SK-N-SH treated with all-trans-retinoic acid at 6 μM for 48 hours (cell line): ENCODE data around the gene GLRX.

Source experiments
- ATAC-seq: fragments of 200-7000 bp; cut with Tn5 transposase; 3 replicates; pipeline ENCODE4 v1.9.1; 2020; ENCODE audit warnings: mild to moderate bottlenecking, moderate library complexity
- ARNTL ChIP-seq: fragments of 450-650 bp; formaldehyde crosslinking; IDR thresholded peaks from 2 replicates; pipeline ENCODE4 v1.5.0; 2020; ENCODE audit warnings: low read depth, mild to moderate bottlenecking, moderate library complexity, borderline replicate concordance
- BACH2 ChIP-seq: fragments of 250-450 bp; sonication (Bioruptor Pico); IDR thresholded peaks from 2 replicates; pipeline ENCODE4 v1.9.0; 2021; ENCODE audit warnings: mild to moderate bottlenecking, borderline replicate concordance
- CSDC2 ChIP-seq: fragments of 250-450 bp; sonication (Bioruptor Pico); IDR thresholded peaks from 2 replicates; pipeline ENCODE4 v1.5.0; 2020; ENCODE audit warnings: mild to moderate bottlenecking, moderate library complexity
- ESRRG ChIP-seq: fragments of 250-450 bp; sonication (Bioruptor Pico); IDR thresholded peaks from 2 replicates; pipeline ENCODE4 v1.6.1; 2021; ENCODE audit warnings: mild to moderate bottlenecking
- GLIS3 ChIP-seq: fragments of 250-450 bp; sonication (Bioruptor Pico); IDR thresholded peaks from 2 replicates; pipeline ENCODE4 v1.5.0; 2020; ENCODE audit warnings: mild to moderate bottlenecking, moderate library complexity
- OSR1 ChIP-seq: fragments of 250-450 bp; sonication (Bioruptor Pico); IDR thresholded peaks from 2 replicates; pipeline ENCODE4 v1.8.0; 2022; ENCODE audit warnings: moderate library complexity, mild to moderate bottlenecking, inconsistent platforms
- PPARA ChIP-seq: fragments of 250-450 bp; sonication (Bioruptor Pico); IDR thresholded peaks from 2 replicates; pipeline ENCODE4 v1.5.0; 2020; ENCODE audit warnings: mild to moderate bottlenecking, borderline replicate concordance
- SNAI2 ChIP-seq: fragments of 250-450 bp; sonication (Bioruptor Pico); IDR thresholded peaks from 2 replicates; pipeline ENCODE4 v1.5.0; 2020; ENCODE audit warnings: mild to moderate bottlenecking, moderate library complexity
- TCF4 ChIP-seq: fragments of 250-450 bp; sonication (Bioruptor Pico); IDR thresholded peaks from 2 replicates; pipeline ENCODE4 v1.8.0; 2021; ENCODE audit warnings: mild to moderate bottlenecking, moderate library complexity, borderline replicate concordance
- TOX ChIP-seq: fragments of 250-450 bp; sonication (Bioruptor Pico); IDR thresholded peaks from 2 replicates; pipeline ENCODE4 v1.8.0; 2021; ENCODE audit warnings: mild to moderate bottlenecking, moderate library complexity, borderline replicate concordance
- ZC3H10 ChIP-seq: fragments of 250-450 bp; sonication (Bioruptor Pico); IDR thresholded peaks from 2 replicates; pipeline ENCODE4 v1.5.1; 2021; ENCODE audit warnings: mild to moderate bottlenecking, moderate library complexity
- ZFP3 ChIP-seq: fragments of 250-450 bp; sonication (Bioruptor Pico); IDR thresholded peaks from 2 replicates; pipeline ENCODE4 v1.5.0; 2020; ENCODE audit warnings: mild to moderate bottlenecking, moderate library complexity
- ZFP30 ChIP-seq: fragments of 450-650 bp; formaldehyde crosslinking; IDR thresholded peaks from 2 replicates; pipeline ENCODE4 v1.5.0; 2022; ENCODE audit warnings: mild to moderate bottlenecking, moderate library complexity
- ZNF565 ChIP-seq: fragments of 450-650 bp; formaldehyde crosslinking; conservative IDR thresholded peaks from 2 replicates; pipeline ENCODE4 v1.5.0; 2020; ENCODE audit warnings: low read depth, mild to moderate bottlenecking, moderate library complexity
- ZNF70 ChIP-seq: fragments of 450-650 bp; formaldehyde crosslinking; IDR thresholded peaks from 2 replicates; pipeline ENCODE4 v1.5.0; 2020; ENCODE audit warnings: mild to moderate bottlenecking, moderate library complexity
- ZNF8 ChIP-seq: fragments of 450-650 bp; formaldehyde crosslinking; IDR thresholded peaks from 2 replicates; pipeline ENCODE4 v1.5.0; 2020; ENCODE audit warnings: mild to moderate bottlenecking, moderate library complexity
- TF ChIP-seq, protein P1 (sequence below): fragments of 250-450 bp; sonication (Bioruptor Pico); IDR thresholded peaks from 2 replicates; pipeline ENCODE4 v1.5.1; 2021; ENCODE audit warnings: mild to moderate bottlenecking, moderate library complexity
- TF ChIP-seq, protein P2 (sequence below): fragments of 250-450 bp; sonication (Bioruptor Pico); IDR thresholded peaks from 2 replicates; pipeline ENCODE4 v1.5.0; 2020; ENCODE audit warnings: mild to moderate bottlenecking, moderate library complexity
- TF ChIP-seq, protein P3 (sequence below): fragments of 250-450 bp; sonication (Bioruptor Pico); IDR thresholded peaks from 2 replicates; pipeline ENCODE4 v1.8.0; 2021; ENCODE audit warnings: low read depth, mild to moderate bottlenecking, moderate library complexity, borderline replicate concordance
- TF ChIP-seq, protein P4 (sequence below): fragments of 250-450 bp; sonication (Bioruptor Pico); IDR thresholded peaks from 2 replicates; pipeline ENCODE4 v1.5.1; 2020; ENCODE audit warnings: low read depth, mild to moderate bottlenecking, moderate library complexity

GLRX gene

GRCh38 chr5:95856501-95856981 lies 34.0 kb upstream of the GLRX start:
- no peak for ATAC-seq
- TF ChIP-seq TOX (no peak), ZFP30 (CRISPR knock-in tag) (no peak), OSR1 (no peak), CSDC2 (CRISPR knock-in tag) (no peak), ARNTL (CRISPR knock-in tag) (no peak), ZNF565 (CRISPR knock-in tag) (no peak), SNAI2 (CRISPR knock-in tag) (no peak), ZFP3 (no peak)
- TF ChIP-seq, protein P1, sequence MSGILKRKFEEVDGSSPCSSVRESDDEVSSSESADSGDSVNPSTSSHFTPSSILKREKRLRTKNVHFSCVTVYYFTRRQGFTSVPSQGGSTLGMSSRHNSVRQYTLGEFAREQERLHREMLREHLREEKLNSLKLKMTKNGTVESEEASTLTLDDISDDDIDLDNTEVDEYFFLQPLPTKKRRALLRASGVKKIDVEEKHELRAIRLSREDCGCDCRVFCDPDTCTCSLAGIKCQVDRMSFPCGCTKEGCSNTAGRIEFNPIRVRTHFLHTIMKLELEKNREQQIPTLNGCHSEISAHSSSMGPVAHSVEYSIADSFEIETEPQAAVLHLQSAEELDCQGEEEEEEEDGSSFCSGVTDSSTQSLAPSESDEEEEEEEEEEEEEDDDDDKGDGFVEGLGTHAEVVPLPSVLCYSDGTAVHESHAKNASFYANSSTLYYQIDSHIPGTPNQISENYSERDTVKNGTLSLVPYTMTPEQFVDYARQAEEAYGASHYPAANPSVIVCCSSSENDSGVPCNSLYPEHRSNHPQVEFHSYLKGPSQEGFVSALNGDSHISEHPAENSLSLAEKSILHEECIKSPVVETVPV (CRISPR knock-in tag) = no peak
- TF ChIP-seq, protein P2, sequence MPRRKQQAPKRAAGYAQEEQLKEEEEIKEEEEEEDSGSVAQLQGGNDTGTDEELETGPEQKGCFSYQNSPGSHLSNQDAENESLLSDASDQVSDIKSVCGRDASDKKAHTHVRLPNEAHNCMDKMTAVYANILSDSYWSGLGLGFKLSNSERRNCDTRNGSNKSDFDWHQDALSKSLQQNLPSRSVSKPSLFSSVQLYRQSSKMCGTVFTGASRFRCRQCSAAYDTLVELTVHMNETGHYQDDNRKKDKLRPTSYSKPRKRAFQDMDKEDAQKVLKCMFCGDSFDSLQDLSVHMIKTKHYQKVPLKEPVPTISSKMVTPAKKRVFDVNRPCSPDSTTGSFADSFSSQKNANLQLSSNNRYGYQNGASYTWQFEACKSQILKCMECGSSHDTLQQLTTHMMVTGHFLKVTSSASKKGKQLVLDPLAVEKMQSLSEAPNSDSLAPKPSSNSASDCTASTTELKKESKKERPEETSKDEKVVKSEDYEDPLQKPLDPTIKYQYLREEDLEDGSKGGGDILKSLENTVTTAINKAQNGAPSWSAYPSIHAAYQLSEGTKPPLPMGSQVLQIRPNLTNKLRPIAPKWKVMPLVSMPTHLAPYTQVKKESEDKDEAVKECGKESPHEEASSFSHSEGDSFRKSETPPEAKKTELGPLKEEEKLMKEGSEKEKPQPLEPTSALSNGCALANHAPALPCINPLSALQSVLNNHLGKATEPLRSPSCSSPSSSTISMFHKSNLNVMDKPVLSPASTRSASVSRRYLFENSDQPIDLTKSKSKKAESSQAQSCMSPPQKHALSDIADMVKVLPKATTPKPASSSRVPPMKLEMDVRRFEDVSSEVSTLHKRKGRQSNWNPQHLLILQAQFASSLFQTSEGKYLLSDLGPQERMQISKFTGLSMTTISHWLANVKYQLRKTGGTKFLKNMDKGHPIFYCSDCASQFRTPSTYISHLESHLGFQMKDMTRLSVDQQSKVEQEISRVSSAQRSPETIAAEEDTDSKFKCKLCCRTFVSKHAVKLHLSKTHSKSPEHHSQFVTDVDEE = no peak

DNA sequence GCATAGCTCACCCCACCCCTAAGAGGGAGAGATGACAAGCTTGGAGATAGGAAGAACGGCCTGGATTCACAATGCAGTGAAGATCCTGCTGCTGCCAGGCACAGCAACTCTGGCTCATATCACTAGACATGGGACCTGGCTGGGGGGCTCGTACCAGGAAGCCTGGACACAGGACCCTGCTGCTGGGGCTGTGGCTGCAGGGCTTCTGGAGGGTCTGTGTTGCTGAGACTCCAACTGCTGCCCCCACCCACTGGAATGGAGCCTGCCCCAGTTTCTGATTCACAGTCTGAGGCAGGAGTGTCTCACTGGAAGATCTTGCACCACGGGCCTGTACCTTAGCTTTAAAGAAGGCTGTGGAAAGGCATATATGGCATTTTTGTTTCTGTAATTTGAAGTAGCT lies 31.0 kb upstream of the GLRX start:
- no peak for ATAC-seq
- TF ChIP-seq, protein P3, sequence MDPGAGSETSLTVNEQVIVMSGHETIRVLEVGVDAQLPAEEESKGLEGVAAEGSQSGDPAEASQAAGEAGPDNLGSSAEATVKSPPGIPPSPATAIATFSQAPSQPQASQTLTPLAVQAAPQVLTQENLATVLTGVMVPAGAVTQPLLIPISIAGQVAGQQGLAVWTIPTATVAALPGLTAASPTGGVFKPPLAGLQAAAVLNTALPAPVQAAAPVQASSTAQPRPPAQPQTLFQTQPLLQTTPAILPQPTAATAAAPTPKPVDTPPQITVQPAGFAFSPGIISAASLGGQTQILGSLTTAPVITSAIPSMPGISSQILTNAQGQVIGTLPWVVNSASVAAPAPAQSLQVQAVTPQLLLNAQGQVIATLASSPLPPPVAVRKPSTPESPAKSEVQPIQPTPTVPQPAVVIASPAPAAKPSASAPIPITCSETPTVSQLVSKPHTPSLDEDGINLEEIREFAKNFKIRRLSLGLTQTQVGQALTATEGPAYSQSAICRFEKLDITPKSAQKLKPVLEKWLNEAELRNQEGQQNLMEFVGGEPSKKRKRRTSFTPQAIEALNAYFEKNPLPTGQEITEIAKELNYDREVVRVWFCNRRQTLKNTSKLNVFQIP (CRISPR knock-in tag) = no peak
- no peak for TF ChIP-seq ARNTL (CRISPR knock-in tag)
- TF ChIP-seq ZFP3 = no peak
- no peak for TF ChIP-seq BACH2 (CRISPR knock-in tag)
- no peak for TF ChIP-seq SNAI2 (CRISPR knock-in tag)
- TF ChIP-seq, protein P2 = no peak
- no peak for TF ChIP-seq OSR1
- TF ChIP-seq, protein P1 (CRISPR knock-in tag) = no peak
- TF ChIP-seq TCF4 (CRISPR knock-in tag) = no peak
- TF ChIP-seq ZNF70 (CRISPR knock-in tag) = no peak
- TF ChIP-seq ESRRG = no peak
- no peak for TF ChIP-seq ZC3H10 (CRISPR knock-in tag)
- no peak for TF ChIP-seq ZFP30 (CRISPR knock-in tag)
- no peak for TF ChIP-seq ZNF565 (CRISPR knock-in tag)
- TF ChIP-seq, protein P4, sequence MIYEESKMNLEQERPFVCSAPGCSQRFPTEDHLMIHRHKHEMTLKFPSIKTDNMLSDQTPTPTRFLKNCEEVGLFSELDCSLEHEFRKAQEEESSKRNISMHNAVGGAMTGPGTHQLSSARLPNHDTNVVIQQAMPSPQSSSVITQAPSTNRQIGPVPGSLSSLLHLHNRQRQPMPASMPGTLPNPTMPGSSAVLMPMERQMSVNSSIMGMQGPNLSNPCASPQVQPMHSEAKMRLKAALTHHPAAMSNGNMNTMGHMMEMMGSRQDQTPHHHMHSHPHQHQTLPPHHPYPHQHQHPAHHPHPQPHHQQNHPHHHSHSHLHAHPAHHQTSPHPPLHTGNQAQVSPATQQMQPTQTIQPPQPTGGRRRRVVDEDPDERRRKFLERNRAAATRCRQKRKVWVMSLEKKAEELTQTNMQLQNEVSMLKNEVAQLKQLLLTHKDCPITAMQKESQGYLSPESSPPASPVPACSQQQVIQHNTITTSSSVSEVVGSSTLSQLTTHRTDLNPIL (CRISPR knock-in tag) = no peak

DNA sequence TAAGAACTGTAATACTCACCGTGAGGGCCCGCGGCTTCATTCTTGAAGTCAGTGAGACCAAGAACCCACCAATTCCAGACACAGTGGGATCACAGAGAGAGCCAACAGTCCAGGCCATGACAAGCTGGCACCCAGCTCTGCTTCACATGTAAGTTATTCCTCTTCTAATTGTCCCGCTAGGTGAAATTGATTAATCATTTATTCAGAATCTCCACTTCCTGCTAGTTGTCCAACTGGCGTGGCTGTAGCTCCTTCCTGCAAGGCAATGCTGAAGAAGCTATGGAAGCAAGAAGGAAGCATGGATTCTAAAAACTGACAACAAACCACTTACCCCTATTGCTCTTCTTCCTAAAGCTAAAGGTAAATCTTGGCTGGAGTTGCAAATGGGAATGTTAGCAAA lies 30.0 kb upstream of the GLRX start:
- no peak for ATAC-seq
- TF ChIP-seq BACH2 (CRISPR knock-in tag) = no peak
- TF ChIP-seq TOX = no peak
- TF ChIP-seq, protein P4 (CRISPR knock-in tag) = no peak
- TF ChIP-seq CSDC2 (CRISPR knock-in tag) = no peak
- TF ChIP-seq GLIS3 (CRISPR knock-in tag) = no peak
- TF ChIP-seq ARNTL (CRISPR knock-in tag) = no peak
- TF ChIP-seq, protein P1 (CRISPR knock-in tag) = no peak
- no peak for TF ChIP-seq ZNF70 (CRISPR knock-in tag)
- TF ChIP-seq ZNF8 = no peak
- no peak for TF ChIP-seq ZFP3
- TF ChIP-seq TCF4 (CRISPR knock-in tag) = no peak
- no peak for TF ChIP-seq ESRRG
- no peak for TF ChIP-seq OSR1
- no peak for TF ChIP-seq PPARA (CRISPR knock-in tag)
